Stimulated activated naive CD4-positive, alpha-beta T cell treated with Interleukin-2 at 50 U/mL for 16 hours (primary cell): ENCODE measurements around the gene FARP1.

Source experiments
- DNase-seq: peaks from one replicate; lab custom pipeline; 2025; lab: John Stamatoyannopoulos, UW

FARP1 gene

GRCh38 chr13:98420554-98421175 is 277.8 kb downstream of the FARP1 start:
- DNase-seq: no peak

- DNase-seq: no peak
These were observed 279.2 kb downstream of the FARP1 start for GRCh38 chr13:98422046-98422445.

- no peak for DNase-seq
These were observed 280.5 kb downstream of the FARP1 start for GRCh38 chr13:98423417-98423816.

- DNase-seq: no peak
These were observed 284.6 kb downstream of the FARP1 start for GRCh38 chr13:98427331-98427995.

GRCh38 chr13:98428256-98428966 is 285.5 kb downstream of the FARP1 start:
- no peak for DNase-seq

- no peak for DNase-seq
These were observed 286.2 kb downstream of the FARP1 start for GRCh38 chr13:98429081-98429480.

- no peak for DNase-seq
These were observed 286.6 kb downstream of the FARP1 start for GRCh38 chr13:98429531-98429930.

GRCh38 chr13:98429977-98430736 is 287.3 kb downstream of the FARP1 start:
- no peak for DNase-seq

GRCh38 chr13:98432638-98433037 is 289.7 kb downstream of the FARP1 start:
- DNase-seq: no peak

- no peak for DNase-seq
These were observed 290.8 kb downstream of the FARP1 start for GRCh38 chr13:98433654-98434053.

GRCh38 chr13:98434060-98434459 is 291.2 kb downstream of the FARP1 start:
- DNase-seq: no peak

- DNase-seq: no peak
These were observed 292.5 kb downstream of the FARP1 start for GRCh38 chr13:98435376-98435775.

GRCh38 chr13:98436233-98436910 is 293.5 kb downstream of the FARP1 start:
- no peak for DNase-seq

- DNase-seq: no peak
These were observed 295.6 kb downstream of the FARP1 start for GRCh38 chr13:98438246-98439125.

- DNase-seq: no peak
These were observed 296.4 kb downstream of the FARP1 start for GRCh38 chr13:98439126-98439828.

GRCh38 chr13:98439896-98440295 is 297.0 kb downstream of the FARP1 start:
- no peak for DNase-seq

GRCh38 chr13:98440390-98441055 is 297.6 kb downstream of the FARP1 start:
- no peak for DNase-seq

- DNase-seq: no peak
These were observed 298.3 kb downstream of the FARP1 start for GRCh38 chr13:98441056-98441676.
